Endometrial microvascular endothelial cells (primary cell): ENCODE measurements around the gene WDR90. TPM values are rescaled to one million over a fixed set of nuclear protein-coding genes. Genes with fewer than 3 reads are reported as not detected.

Experiments
- in situ Hi-C: cut with HindIII; loops from 2 replicates; pipeline ENCODE4 v1.10.0; 2017; ENCODE audit warnings: low sequenced_read_pairs, low pct_unique_long_range_greater_than_20kb; ENCODE audit errors: inconsistent ontology term
- total RNA-seq: library from RNA; depleted of rRNA; stranded (reverse); fragments of >200 nt; gene quantifications from one replicate; pipeline ENCODE4 v1.2.3, GENCODE V29; 2015; ENCODE audit errors: inconsistent ontology term

The WDR90 gene
- total RNA-seq, 1 donor from 2014 or later: 39.7 TPM

DNA sequence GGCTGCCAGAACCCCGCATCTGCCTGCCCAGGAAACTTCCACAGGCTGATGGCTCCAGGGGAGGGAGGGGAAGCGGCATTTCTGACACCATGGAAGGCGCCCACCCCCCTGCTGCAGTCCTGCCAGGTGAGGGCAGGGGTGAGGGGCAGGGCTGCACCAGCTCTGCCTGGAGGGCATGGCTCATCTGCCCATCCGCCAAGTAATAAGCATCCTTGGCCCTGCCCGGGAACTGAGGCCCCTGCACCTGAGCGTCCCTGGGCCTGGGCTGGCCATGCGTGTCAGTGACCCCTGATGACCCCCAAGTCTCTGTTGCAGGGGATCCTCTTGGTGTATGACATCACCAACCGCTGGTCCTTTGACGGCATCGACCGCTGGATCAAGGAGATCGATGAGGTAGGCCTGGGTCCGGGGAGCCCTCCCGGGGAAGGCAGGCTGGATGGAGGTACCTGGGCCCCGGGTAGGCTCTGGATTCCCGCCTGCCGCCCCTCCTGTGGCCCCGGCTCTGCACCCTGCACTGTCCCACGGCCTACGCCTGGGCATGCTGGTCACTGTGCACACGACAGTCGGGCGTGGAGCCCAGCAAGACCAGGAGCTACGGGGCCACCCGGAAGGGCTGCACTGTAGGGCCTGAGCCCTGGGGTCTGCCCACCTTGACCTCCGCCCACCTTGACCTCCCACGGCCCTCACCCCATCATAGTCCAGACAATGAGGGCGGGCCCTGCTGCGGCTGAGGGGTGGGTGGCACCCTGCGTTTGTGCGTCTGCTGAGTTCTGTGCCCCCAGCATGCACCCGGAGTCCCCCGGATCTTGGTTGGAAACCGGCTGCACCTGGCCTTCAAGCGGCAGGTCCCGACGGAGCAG is 23.8 kb upstream of the WDR90 start:
- in situ Hi-C loops: no loop called here

- in situ Hi-C loops: no loop called here
Observed at GRCh38 chr16:625977-626765, 23.0 kb upstream of the WDR90 start.

DNA sequence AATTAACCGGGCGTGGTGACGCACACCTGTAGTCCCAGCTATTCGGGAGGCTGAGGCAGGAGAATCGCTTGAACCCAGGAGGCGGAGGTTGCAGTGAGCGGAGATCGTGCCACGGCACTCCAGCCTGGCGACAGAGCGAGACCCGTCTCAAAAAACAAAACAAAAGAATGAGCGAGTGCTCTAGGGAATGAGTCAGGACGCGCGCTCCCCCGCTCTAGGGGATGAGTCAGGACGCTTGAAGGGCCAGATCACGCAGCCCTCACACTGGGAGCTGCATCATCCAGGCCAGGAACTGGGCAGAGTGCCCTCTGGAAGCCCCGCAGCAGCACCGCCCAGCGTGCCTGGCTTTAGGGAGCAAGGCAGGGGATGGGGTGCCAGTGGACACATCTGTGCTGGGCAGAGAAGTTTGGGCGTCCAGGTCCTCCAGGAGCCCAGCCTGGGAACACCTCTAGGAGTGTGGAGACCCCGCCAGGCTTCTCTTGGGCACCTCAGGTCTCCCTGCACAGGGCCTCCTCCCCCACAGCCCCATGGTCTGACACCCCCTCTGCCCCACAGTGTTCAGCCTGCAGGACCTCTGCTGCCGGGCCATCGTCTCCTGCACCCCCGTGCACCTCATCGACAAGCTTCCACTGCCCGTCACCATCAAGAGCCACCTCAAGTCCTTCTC is 22.2 kb upstream of the WDR90 start:
- in situ Hi-C loops: no loop called here

DNA sequence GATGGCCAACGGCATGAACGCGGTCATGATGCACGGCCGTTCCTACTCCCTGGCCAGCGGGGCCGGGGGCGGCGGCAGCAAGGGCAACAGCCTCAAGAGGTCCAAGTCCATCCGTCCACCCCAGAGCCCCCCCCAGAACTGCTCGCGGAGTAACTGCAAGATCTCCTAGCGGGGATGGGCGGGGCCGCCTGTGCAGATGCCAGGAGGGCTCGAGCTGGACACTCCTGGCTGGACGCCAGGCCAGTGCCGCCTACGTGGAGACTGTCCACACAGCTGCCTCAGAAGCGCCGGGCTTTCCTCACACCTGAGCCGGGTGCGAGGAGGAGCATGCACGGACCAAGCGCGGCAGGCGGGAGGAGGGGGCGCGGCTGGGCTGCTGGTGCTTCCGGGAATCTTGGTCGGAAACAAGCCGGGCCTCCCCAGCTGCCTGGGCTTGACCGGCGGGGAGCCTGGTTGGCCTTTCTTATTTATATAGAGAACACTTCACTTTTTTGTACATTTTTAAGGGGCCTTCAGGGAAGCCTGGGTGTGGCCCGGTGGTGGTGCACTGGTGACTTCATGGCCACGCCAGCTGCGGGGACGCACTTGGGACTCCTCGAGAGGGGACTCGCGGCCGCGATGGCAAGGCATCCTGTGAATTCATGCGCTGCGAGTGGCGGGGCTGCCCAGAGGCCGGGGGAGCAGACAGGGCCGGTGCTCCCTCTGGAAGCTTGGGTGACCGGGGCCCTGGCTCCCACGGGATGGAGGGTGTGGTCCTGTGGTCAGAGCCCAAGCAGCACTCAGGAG is 21.5 kb upstream of the WDR90 start:
- in situ Hi-C loops: no loop called here

DNA sequence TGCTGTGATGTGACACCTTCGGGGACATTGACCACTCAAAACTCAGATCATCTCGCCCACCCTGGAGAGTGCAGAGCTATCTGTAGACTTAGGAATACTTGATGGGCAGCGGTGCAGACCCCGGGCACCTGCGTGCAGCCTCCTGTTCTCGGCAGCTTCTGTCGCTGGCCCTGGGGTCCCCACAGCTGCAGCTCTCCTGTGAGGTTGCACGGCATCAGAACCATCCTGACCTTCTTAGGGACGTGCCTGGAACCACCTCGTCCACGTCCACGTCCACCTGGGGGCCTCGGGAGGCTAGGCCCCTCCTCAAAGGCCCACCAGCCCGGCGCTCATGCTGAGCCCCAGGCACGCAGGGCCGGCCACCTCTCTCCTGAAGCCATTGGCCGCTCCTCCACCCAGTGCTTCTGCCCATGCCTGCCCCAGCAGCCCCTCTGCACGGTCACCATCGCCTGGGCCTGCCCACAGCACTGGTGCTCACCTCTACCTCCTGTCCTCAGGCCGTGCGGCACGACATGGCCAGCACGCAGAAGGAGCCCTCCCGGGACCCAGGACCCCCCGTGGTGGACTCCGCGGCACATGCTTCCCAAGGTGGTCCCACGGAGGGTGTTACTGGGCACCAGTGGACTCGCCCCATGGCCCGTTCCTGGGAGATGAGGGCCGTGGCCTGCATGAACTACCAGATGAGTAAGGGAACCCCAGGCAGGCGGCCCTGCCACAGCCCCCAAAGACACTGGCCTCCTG is 20.7 kb upstream of the WDR90 start:
- in situ Hi-C loops: no loop called here

DNA sequence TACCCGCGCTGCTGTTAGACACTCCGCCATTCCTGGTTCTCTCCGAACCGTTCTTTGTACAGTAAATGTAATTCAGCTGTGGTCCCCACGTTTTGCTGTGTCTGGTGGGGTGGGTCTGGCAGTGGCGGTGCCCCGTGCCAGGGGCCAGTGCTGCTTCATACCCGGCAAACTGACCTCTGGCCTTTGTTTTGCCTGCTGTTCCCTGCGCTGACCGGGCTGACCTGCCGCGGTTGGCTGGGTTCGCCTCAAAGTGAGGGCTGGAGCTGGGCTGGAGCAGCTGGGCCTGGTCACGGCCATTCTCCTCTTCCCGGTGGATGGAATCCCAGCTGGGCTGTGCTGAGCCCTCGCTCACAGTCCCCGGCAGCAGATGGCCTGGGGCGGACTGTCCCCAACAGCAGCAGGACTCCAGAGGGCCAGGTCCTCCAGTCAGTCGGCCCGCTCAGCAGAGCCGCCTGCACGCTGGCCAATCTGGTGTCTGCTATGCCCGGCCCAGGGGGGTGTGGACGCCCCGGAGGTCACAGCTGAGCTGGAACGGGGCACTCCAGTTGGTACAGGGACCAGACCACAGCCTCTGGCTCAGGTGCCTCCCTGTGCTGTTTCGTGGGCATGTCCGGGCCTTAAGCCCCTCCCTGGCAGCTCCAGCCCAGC is 19.9 kb upstream of the WDR90 start:
- in situ Hi-C loops: no loop called here

DNA sequence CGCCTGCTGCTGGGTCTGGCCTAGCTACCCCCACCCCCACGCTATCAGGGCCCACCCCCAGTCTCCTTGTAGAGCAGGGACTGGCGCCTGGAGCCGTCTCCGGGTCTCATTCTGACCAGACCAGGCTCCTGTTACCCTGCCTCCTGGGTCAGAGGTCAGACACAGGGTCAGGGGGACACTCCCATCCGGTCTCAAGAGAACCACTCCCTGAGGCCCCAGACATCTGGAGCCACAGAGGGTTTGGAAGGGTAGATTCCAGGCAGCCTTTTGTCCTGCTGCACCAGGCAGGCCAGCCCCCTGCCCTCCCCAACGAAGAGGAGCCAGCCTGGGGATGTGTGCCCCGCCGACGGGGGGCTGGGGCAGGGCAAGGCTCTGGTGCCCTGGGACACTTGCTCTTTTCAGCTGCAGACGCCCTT is 19.3 kb upstream of the WDR90 start:
- in situ Hi-C loops: no loop called here

DNA sequence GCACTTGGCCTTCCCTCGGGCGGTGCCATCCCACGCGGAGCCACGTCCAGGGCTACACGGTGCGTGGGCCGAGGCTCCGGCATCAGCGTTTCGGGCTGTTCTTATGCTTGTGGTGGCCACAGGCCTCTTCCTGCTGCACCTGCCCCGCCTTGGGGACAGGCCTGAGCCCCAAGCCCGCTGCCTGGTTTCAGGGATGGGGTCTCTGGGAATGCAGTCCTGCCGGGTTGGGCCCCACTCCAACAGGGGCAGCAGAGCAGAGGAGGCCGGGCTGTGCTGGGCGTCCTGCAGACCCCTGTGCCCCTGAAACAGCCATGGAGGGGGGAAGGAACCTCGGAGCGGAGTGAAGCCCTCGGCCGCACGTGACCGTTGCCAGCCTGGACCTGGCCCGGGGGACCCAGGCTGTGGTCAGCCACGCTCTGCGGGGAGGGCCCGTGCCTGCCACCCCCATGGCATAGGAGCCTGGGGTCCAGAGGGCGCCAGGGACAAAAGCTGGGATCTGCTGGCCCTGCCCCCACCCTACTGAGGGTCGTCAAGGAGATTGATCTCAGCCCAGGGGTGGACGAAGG is 18.8 kb upstream of the WDR90 start:
- in situ Hi-C loops: no loop called here

DNA sequence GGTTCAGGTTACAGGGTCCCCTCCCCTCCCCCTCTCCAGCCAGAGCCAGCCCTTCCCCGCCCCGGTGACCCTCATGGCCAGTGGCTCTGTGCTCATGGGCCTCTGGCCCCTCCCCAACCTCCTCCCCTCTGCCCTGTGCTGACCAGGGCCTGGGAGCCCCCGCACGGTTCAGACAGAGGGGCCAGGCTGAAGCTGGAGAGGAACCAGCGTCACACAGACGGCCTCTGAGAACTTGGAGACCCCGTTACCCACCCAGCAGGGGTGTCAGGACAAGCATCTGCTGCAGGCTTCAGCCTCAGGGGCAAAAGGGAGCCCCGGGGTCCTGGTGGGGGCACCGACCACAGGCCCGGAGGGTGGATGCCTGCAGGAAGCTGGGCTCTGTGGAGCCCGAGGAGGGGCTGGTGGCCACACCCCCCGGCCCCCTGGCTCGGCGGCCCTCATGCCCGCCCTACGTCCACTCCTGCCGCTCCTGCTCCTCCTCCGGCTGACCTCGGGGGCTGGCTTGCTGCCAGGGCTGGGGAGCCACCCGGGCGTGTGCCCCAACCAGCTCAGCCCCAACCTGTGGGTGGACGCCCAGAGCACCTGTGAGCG is 18.3 kb upstream of the WDR90 start, which contains the start of gene WFIKKN1:
Gene WFIKKN1, plus strand, starts transcription at position 171 of the 591 bp plus-strand sequence. Its CDS starts 269 bp downstream, at position 440.
- in situ Hi-C loops: no loop called here

DNA sequence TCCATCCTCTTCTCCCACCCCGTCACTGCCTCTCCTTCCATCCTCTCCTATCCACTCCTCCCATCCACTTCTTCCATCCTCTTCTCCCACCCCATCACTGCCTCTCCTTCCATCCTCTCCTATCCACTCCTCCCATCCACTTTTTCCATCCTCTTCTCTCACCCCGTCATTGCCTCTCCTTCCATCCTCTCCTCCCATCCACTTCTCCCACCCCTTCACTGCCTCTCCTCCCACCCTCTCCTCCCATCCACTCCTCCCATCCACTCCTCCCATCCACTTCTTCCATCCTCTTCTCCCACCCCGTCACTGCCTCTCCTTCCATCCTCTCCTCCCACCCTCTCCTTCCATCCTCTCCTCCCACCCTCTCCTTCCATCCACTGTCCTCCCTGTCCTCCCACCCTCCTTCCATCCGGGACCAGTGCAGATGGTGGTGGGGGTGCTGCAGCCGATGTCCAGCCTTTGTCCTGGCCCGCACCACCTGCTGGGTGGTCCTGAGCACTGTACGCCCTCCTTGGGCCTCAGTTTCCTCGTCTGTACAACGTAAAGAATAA is 17.3 kb upstream of the WDR90 start:
- in situ Hi-C loops: no loop called here

GRCh38 chr16:632486-633335 is 16.5 kb upstream of the WDR90 start:
- in situ Hi-C loops: no loop called here

GRCh38 chr16:633336-634050 is 15.7 kb upstream of the WDR90 start:
- in situ Hi-C loops: no loop called here

GRCh38 chr16:634051-634670 is 15.0 kb upstream of the WDR90 start:
- in situ Hi-C loops: no loop called here

DNA sequence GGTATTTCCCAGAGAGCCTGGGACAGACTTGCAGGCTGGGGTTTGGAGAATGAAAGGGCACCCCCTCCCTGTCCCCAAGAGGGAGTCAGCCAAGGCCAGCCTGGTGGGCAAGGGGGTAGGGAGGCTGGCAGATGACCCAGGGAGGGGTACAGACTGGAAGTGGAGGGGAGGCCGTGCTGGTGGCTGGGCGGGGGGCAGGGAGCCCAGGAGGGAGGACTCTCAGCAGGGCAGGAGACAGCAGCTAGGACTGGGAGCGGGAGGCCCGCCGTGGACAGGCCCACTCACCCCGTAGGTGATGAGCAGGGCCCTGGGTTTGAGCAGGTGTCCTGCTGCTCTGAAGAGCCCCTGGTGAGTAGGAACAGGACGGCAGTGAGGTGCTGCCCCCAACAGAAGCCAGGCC is 14.2 kb upstream of the WDR90 start:
- in situ Hi-C loops: no loop called here
